Cardiac muscle cell (in vitro differentiated cells and primary cell): ENCODE data around the gene MAP3K12. TPM values are rescaled to one million over a fixed set of nuclear protein-coding genes. Genes with fewer than 3 reads are reported as not detected.
A peak's percentile ranks its signal among the peaks of the same experiment; 100 is the strongest.

Experiments used
- DNase-seq, 2 donors: peaks; one replicate each; pipeline versions ENCODE4 v3.0.0 to v3.0.0-alpha.2; 2010 to 2017; ENCODE audit warnings: low read depth in 1 of 2, low spot score in 1 of 2
- H3K27ac ChIP-seq: fragments of 200-600 bp; sonication (generic); 2 replicates; pipeline ENCODE4 v1.5.1; 2016
- H3K27me3 ChIP-seq: fragments of 200-600 bp; sonication (generic); 2 replicates; pipeline ENCODE4 v1.6.0; 2016; ENCODE audit warnings: control low read depth
- H3K36me3 ChIP-seq: fragments of 200-600 bp; sonication (generic); 2 replicates; pipeline ENCODE4 v1.5.1; 2016; ENCODE audit warnings: control low read depth
- H3K4me1 ChIP-seq: fragments of 200-600 bp; sonication (generic); 2 replicates; pipeline ENCODE4 v1.8.1; 2017; ENCODE audit warnings: low read depth, mild to moderate bottlenecking, mixed run types
- H3K4me3 ChIP-seq: fragments of 200-600 bp; sonication (generic); 2 replicates; pipeline ENCODE4 v1.5.1; 2016; ENCODE audit warnings: mild to moderate bottlenecking
- H3K9me3 ChIP-seq: fragments of 200-600 bp; sonication (generic); 2 replicates; pipeline ENCODE4 v1.5.1; 2017; ENCODE audit warnings: low read depth, mild to moderate bottlenecking, control low read depth
- CTCF ChIP-seq: IDR thresholded peaks from 2 replicates; pipeline ENCODE4 v1.5.1; 2012; ENCODE audit warnings: low read depth, mild to moderate bottlenecking, low read length
- polyA plus RNA-seq: library from polyadenylated mRNA; unstranded; fragments of >200 nt; fragmentation: Nextera tagmentation; extraction: Ambion mirVana; gene quantifications from 2 replicates; pipeline ENCODE4 v1.2.1, GENCODE V29; 2016
- total RNA-seq: library from RNA; depleted of rRNA; stranded (reverse); fragments of >200 nt; gene quantifications from 2 replicates; pipeline ENCODE4 v1.2.3, GENCODE V29; 2016

The MAP3K12 gene
- total and polyA plus RNA-seq, 2 experiments from 2014 or later, result 15.1 to 26.1 TPM

- H3K4me3 ChIP-seq, result no peak overlapping the region
- DNase-seq, result no peak
- H3K4me1 ChIP-seq, result no peaks in the 10 kb centered on the region
- H3K36me3 ChIP-seq, result peaks cover 92% of the 10 kb centered on the region
- no peaks in the 10 kb centered on the region for H3K9me3 ChIP-seq
- no peaks in the 10 kb centered on the region for H3K27me3 ChIP-seq
- no peak for TF ChIP-seq CTCF
- H3K27ac ChIP-seq, result peak overlapping the region; percentile 66
Measured at GRCh38 chr12:53474819-53475218, 24.4 kb downstream of the MAP3K12 start.

GRCh38 chr12:53474077-53474476 is 25.2 kb downstream of the MAP3K12 start:
- no peaks in the 10 kb centered on the region for H3K9me3 ChIP-seq
- H3K4me1 ChIP-seq, result no peaks in the 10 kb centered on the region
- H3K4me3 ChIP-seq, result no peak overlapping the region
- peaks cover 93% of the 10 kb centered on the region for H3K36me3 ChIP-seq
- no peak for DNase-seq
- no peaks in the 10 kb centered on the region for H3K27me3 ChIP-seq
- no peak for TF ChIP-seq CTCF
- H3K27ac ChIP-seq, result peak overlapping the region; percentile 66

- DNase-seq, result no peak
- no peak for TF ChIP-seq CTCF
- Histone ChIP-seq H3K4me1 (no peaks in the 10 kb centered on the region), H3K27me3 (no peaks in the 10 kb centered on the region), H3K4me3 (no peak overlapping the region), H3K36me3 (peaks cover 96% of the 10 kb centered on the region), H3K27ac (peak overlapping the region; percentile 41), H3K9me3 (no peaks in the 10 kb centered on the region)
Measured at GRCh38 chr12:53472056-53472582, 27.1 kb downstream of the MAP3K12 start.

- H3K4me3 ChIP-seq, result no peak overlapping the region
- H3K9me3 ChIP-seq, result no peaks in the 10 kb centered on the region
- DNase-seq, result no peak
- peaks cover 1% of the 10 kb centered on the region for H3K4me1 ChIP-seq
- peaks cover 96% of the 10 kb centered on the region for H3K36me3 ChIP-seq
- no peaks in the 10 kb centered on the region for H3K27me3 ChIP-seq
- no peak for TF ChIP-seq CTCF
- no peak overlapping the region for H3K27ac ChIP-seq
Measured at GRCh38 chr12:53468282-53468681, 31.0 kb downstream of the MAP3K12 start.

- Histone ChIP-seq H3K27ac (no peak overlapping the region), H3K4me1 (peaks cover 5% of the 10 kb centered on the region), H3K4me3 (no peak overlapping the region), H3K36me3 (peaks cover 96% of the 10 kb centered on the region), H3K9me3 (no peaks in the 10 kb centered on the region), H3K27me3 (no peaks in the 10 kb centered on the region)
- no peak for TF ChIP-seq CTCF
- no peak for DNase-seq
Measured at GRCh38 chr12:53467880-53468279, 31.4 kb downstream of the MAP3K12 start.
